GM12892 (cell line): ENCODE measurements around the gene SPCS3. TPM values are rescaled to one million over a fixed set of nuclear protein-coding genes. Genes with fewer than 3 reads are reported as not detected.
"Not testable (repeated sequence)": the region's sequence is repeated elsewhere in the genome, so short reads cannot be mapped to it uniquely, and the experiment has no call there.

ENCODE experiments used
- DNase-seq: peaks from one replicate; pipeline ENCODE4 v3.0.0; 2011; ENCODE audit not compliant: insufficient read length
- FAIRE-seq: peaks from 2 replicates; lab custom pipeline; 2011; peaks lifted over from hg19 to GRCh38; lab: Jason Lieb, UNC
- POLR2A ChIP-seq: IDR thresholded peaks from 2 replicates; pipeline ENCODE4 v1.6.1; 2011; ENCODE audit warnings: low read depth, low read length, control low read depth
- POLR2AphosphoS5 ChIP-seq: IDR thresholded peaks from 2 replicates; pipeline ENCODE4 v1.6.1; 2011; ENCODE audit warnings: low read depth, low read length, control low read depth
- TAF1 ChIP-seq: IDR thresholded peaks from 2 replicates; pipeline ENCODE4 v1.6.1; 2011; ENCODE audit warnings: low read depth, mild to moderate bottlenecking, control low read depth, low read length, borderline replicate concordance
- polyA plus RNA-seq: library from polyadenylated mRNA; unstranded; fragments of >200 nt; gene quantifications from one replicate; pipeline ENCODE4 v1.2.1, GENCODE V29; 2012; ENCODE audit warnings: missing spikeins, inconsistent platforms; ENCODE audit not compliant: missing spikeins

SPCS3 gene
- polyA plus RNA-seq: 71.7 TPM

DNA sequence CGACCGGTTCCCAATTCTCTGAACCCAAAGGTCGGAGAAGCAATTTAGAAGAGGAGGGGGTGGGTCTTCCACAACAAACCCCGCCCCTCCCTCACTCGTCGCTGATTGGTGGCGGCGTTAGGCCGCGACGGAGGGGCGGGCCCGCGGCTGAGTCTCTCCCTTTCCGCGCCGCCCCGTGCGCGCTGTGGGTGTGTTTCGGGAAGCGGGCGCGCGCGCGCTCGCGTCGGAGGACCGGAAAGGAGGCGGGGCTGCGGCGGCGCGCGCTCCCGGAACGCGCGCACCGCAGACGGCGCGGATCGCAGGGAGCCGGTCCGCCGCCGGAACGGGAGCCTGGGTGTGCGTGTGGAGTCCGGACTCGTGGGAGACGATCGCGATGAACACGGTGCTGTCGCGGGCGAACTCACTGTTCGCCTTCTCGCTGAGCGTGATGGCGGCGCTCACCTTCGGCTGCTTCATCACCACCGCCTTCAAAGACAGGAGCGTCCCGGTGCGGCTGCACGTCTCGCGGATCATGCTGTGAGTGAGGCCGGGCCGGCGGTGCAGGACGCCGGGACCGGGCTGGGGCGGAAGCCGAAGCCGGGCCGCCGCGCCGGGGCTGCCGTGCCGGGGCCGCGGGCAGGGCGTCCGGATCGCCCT is at the start of gene SPCS3:
Gene SPCS3, plus strand, starts transcription at position 263 of the 636 bp plus-strand sequence. Its CDS starts 111 bp downstream, at position 374.
- peak; percentile 92 for TF ChIP-seq POLR2A
- peak; percentile 97 for TF ChIP-seq POLR2AphosphoS5
- TF ChIP-seq TAF1: peak; percentile 80; the same call in 1 of the 2 replicates
- peak; percentile 73 for DNase-seq
- FAIRE-seq: no peak

DNA sequence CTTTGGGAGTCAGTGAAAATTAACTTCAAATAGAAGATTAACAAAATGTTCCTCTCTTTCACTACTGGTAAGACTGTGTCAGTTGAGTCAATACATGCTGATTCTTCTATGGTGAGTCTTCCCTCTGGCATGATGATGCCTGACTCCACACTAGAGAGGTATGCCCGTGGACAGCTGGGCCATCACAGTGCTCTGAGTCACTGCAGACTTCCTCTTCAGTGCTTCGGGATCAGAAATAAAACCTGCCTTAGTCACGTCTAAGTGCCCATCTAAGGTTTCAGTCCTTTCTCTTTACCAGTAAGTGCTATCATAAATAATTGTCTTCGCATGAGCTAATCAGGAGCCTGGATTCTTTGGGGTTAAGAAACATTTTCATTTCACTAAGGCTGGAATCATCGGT is 49.1 kb upstream of the SPCS3 start:
- TF ChIP-seq POLR2AphosphoS5 (no peak), POLR2A (no peak), TAF1 (no peak)
- FAIRE-seq (no peak), DNase-seq (no peak)

DNA sequence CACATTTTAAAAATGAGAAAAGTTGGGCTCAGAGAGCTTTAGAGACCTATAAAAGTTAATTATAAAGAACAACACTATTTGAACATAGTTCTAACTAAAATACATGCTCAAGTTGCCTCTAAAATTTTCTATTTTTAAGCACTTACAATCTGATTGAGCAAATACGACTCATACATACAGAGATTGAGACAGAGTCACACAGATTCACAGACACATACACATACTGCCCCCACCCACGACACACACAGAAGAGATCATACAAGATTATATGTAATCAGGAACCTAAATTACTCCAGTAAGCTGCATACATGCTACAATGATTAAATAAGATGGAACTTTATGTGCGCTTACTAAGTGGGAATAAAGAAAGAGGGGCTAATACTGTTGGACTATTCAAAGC is 48.0 kb upstream of the SPCS3 start:
- FAIRE-seq (no peak), DNase-seq (no peak)
- no peak for TF ChIP-seq POLR2AphosphoS5
- no peak for TF ChIP-seq TAF1
- TF ChIP-seq POLR2A: no peak

GRCh38 chr4:176272799-176273198 is 47.0 kb upstream of the SPCS3 start:
- FAIRE-seq (no peak), DNase-seq (no peak)
- TF ChIP-seq TAF1 (no peak), POLR2A (no peak), POLR2AphosphoS5 (no peak)

GRCh38 chr4:176273736-176274135 is 46.0 kb upstream of the SPCS3 start:
- FAIRE-seq (no peak), DNase-seq (no peak)
- TF ChIP-seq POLR2A (no peak), TAF1 (no peak), POLR2AphosphoS5 (no peak)

DNA sequence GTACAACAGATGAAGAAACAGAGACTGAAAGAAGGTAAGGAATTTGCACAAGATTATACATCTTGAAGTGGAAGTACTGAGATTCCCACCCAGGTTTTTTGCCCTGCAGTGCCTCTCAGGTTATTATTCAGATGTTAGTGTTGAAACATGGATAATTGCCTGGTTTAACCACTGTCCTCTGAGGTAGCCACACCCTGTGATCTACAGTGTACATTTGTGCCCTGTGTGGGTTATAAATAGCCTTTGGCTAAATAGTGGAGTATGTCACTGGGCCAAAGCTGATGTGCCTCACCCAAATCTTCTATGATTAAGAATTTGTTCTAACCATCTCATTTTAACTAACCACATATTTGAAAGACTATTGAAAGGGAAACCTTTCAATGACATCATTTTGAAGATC is 45.3 kb upstream of the SPCS3 start:
- no peak for TF ChIP-seq TAF1
- TF ChIP-seq POLR2AphosphoS5: no peak
- no peak for TF ChIP-seq POLR2A
- no peak for FAIRE-seq
- DNase-seq: no peak

DNA sequence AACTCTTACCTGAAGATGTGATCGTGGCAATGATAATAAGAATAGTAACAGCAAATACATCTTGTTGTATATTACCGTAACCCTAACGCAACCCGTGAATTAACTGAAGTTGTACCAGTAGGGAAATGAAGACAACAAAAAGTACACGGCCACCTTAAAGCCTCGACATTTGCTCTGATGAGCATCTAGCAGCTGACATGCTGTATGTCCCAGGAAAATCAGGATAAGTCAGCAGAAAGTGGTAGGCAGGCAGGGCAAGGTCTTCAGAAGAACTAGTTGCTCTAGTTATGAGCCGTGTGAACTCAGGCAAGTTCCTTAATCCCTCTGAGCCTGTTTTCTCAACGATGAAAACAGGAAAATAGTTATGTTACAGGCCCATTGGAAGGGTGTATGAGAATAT is 43.1 kb upstream of the SPCS3 start:
- no peak for TF ChIP-seq POLR2AphosphoS5
- no peak for TF ChIP-seq TAF1
- no peak for TF ChIP-seq POLR2A
- DNase-seq (no peak), FAIRE-seq (no peak)

- FAIRE-seq (no peak), DNase-seq (no peak)
- no peak for TF ChIP-seq TAF1
- TF ChIP-seq POLR2A: no peak
- no peak for TF ChIP-seq POLR2AphosphoS5
Measured at GRCh38 chr4:176277162-176277904, 42.4 kb upstream of the SPCS3 start.

DNA sequence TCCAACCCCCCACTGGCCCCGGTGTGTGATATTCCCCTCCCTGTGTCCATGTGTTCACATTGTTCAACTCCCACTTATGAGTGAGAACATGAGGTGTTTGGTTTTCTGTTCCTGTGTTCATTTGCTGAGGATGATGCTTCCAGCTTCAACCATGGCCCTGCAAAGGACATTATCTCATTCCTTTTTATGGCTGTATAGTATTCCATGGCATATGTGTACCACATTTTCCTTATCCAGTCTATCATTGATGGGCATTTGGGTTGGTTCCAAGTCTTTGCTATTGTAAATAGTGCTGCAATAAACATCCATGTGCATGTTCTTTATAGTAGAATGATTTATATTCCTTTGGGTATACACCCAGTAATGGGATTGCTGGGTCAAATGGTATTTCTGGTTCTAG is 40.2 kb upstream of the SPCS3 start:
- DNase-seq, FAIRE-seq: not testable (repeated sequence)

GRCh38 chr4:176286728-176287127 is 33.0 kb upstream of the SPCS3 start:
- no peak for FAIRE-seq
- no peak for TF ChIP-seq POLR2AphosphoS5
- no peak for TF ChIP-seq TAF1
- no peak for TF ChIP-seq POLR2A
- DNase-seq: no peak

DNA sequence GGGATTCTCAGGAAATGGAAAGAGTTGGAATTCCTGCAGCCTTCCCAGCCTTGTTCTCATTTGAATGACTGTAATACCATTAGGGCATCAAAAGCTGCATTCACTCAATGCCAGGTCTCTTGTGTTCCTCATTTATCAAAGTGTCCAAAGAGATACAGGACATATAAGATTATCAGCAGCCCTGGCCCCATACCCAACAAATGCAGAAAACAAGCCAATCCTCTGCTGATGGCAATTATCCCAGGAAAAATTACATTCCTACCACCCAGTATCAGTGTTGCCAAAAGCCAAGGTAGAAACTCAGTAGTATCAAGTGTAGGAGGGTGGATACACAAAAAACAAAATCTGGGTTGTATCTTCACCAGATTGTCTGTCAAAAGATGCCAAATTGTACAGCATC is 32.2 kb upstream of the SPCS3 start:
- TF ChIP-seq POLR2A (no peak), TAF1 (no peak), POLR2AphosphoS5 (no peak)
- no peak for FAIRE-seq
- no peak for DNase-seq

DNA sequence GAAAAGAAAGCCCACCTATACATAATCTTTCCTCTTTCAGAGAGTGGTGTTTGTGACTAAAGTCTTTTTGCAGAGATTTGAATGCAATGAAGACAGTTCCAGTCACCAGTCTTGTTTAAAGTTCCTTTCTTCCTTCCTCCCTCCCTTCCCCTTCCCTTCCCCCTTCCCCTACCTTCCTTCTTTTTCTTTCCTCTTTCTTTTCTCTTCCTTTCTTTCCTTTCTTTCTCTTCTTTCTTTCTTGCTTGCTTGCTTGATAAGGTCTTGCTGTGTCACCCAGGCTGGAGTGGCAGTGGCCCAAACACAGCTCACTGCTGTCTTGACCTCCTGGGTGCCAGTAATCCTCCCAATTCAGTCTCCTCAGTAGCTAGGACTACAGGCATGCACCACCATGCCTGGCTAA is 31.7 kb upstream of the SPCS3 start:
- FAIRE-seq (no peak), DNase-seq (no peak)
- no peak for TF ChIP-seq POLR2AphosphoS5
- no peak for TF ChIP-seq TAF1
- no peak for TF ChIP-seq POLR2A
